ENCODE measurements around the gene ACTN2.

DNA sequence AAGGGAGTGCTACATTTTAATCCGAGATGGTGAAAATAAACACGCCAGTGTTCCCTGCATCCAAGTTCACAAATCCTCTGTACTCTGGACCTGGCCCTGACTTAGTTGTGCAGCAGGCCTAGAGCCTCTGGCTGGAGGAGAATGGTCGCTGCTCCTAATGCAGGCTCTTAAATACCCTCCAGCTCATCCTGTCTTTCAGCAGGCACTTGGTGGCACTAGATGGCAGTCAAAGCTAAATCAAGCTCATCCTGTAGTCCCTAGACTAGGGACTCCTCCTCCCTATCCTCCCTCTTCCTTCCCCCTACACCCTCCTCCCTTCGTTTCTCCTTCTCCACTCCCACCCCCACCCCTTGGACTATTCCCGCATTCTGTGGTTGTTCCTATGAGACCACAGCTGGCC, 67.2 kb downstream of the ACTN2 start:
- TF ChIP-seq, protein P1, sequence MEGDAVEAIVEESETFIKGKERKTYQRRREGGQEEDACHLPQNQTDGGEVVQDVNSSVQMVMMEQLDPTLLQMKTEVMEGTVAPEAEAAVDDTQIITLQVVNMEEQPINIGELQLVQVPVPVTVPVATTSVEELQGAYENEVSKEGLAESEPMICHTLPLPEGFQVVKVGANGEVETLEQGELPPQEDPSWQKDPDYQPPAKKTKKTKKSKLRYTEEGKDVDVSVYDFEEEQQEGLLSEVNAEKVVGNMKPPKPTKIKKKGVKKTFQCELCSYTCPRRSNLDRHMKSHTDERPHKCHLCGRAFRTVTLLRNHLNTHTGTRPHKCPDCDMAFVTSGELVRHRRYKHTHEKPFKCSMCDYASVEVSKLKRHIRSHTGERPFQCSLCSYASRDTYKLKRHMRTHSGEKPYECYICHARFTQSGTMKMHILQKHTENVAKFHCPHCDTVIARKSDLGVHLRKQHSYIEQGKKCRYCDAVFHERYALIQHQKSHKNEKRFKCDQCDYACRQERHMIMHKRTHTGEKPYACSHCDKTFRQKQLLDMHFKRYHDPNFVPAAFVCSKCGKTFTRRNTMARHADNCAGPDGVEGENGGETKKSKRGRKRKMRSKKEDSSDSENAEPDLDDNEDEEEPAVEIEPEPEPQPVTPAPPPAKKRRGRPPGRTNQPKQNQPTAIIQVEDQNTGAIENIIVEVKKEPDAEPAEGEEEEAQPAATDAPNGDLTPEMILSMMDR (IDR thresholded peaks at IDR 0.05), result no peak
- no peak for TF ChIP-seq POLR2A (IDR thresholded peaks at IDR 0.05)
